Common myeloid progenitor, CD34-positive (primary cell): Measurements from ENCODE around the gene SPDYE2B.
"Not testable (repeated sequence)": the region's sequence is repeated elsewhere in the genome, so short reads cannot be mapped to it uniquely, and the experiment has no call there.

ENCODE experiments used
- CTCF ChIA-PET: fragments of 350-600 bp; sonication (Branson Sonifier 250); formaldehyde crosslinking; loops from one replicate; lab custom pipeline; 2021; ENCODE audit warnings: antibody characterized with exemption; lab: Charles Lee
- POLR2A ChIA-PET: fragments of 350-600 bp; sonication (Branson Sonifier 250); formaldehyde crosslinking; loops from one replicate; lab custom pipeline; 2021; ENCODE audit warnings: antibody characterized with exemption; lab: Charles Lee
- DNase-seq, 3 donors: peaks; one replicate each; pipeline versions ENCODE4 v3.0.0 to v3.0.0-alpha.2; 2013
- H3K27ac ChIP-seq, 2 experiments: 1 replicate in 1 of 2; 2 replicates in 1 of 2; pipeline ENCODE4 v1.7.0; 2013; ENCODE audit warnings: inconsistent platforms in 2 of 2, low read length in 2 of 2, mild to moderate bottlenecking in 2 of 2, low read depth in 1 of 2, moderate library complexity in 1 of 2; ENCODE audit not compliant: severe bottlenecking in 2 of 2, insufficient read depth in 1 of 2, poor library complexity in 1 of 2
- H3K27me3 ChIP-seq, 5 experiments: replicated peaks in 2 of 5; 1 replicate in 3 of 5; 2 replicates in 2 of 5; pipeline versions ENCODE4 v1.6.1 to v1.7.0; 2013; ENCODE audit warnings: low read length in 4 of 5, mild to moderate bottlenecking in 2 of 5, moderate library complexity in 2 of 5, inconsistent platforms in 1 of 5; ENCODE audit not compliant: insufficient read depth in 5 of 5, control insufficient read depth in 4 of 5
- H3K36me3 ChIP-seq, 4 experiments: 1 replicate in 2 of 4; 2 replicates in 2 of 4; pipeline versions ENCODE4 v1.6.1 to v1.7.0; 2013; ENCODE audit warnings: low read length in 3 of 4, control low read depth in 1 of 4, mild to moderate bottlenecking in 1 of 4; ENCODE audit not compliant: control insufficient read depth in 4 of 4, insufficient read depth in 4 of 4
- H3K4me1 ChIP-seq, 4 experiments: 1 replicate in 3 of 4; 2 replicates in 1 of 4; pipeline versions ENCODE4 v1.6.1 to v1.7.1; 2013; ENCODE audit warnings: low read length in 3 of 4, mild to moderate bottlenecking in 3 of 4, control low read depth in 1 of 4, inconsistent platforms in 1 of 4, moderate library complexity in 1 of 4; ENCODE audit not compliant: control insufficient read depth in 4 of 4, insufficient read depth in 4 of 4; ENCODE audit errors: control extremely low read depth in 1 of 4
- H3K4me3 ChIP-seq, 7 experiments: 1 replicate in 4 of 7; 2 replicates in 3 of 7; pipeline versions ENCODE4 v1.5.1 to v1.7.0; 2013; ENCODE audit warnings: mild to moderate bottlenecking in 7 of 7, low read length in 6 of 7, moderate library complexity in 6 of 7, inconsistent platforms in 2 of 7, low read depth in 2 of 7, control low read depth in 1 of 7; ENCODE audit not compliant: insufficient read depth in 4 of 7, control insufficient read depth in 1 of 7; ENCODE audit errors: extremely low read depth in 1 of 7
- H3K9me3 ChIP-seq, 5 experiments: 1 replicate in 4 of 5; 2 replicates in 1 of 5; pipeline versions ENCODE4 v1.6.1 to v1.7.1; 2013; ENCODE audit warnings: low read length in 4 of 5, mild to moderate bottlenecking in 2 of 5, inconsistent platforms in 1 of 5, low read depth in 1 of 5, moderate library complexity in 1 of 5; ENCODE audit not compliant: control insufficient read depth in 4 of 5, insufficient read depth in 2 of 5; ENCODE audit errors: control extremely low read depth in 1 of 5
- WGBS: methylation state at CpG from one replicate; pipeline ENCODE4 v1.1.5; 2013; ENCODE audit not compliant: insufficient coverage; 5-methylcytosine and 5-hydroxymethylcytosine counted together

Gene SPDYE2B

GRCh38 chr7:102673447-102674067, 23.4 kb downstream of the SPDYE2B start:
- DNase-seq, CTCF ChIA-PET, H3K4me1 ChIP-seq, H3K4me3 ChIP-seq, H3K9me3 ChIP-seq, H3K27me3 ChIP-seq, POLR2A ChIA-PET, H3K27ac ChIP-seq, H3K36me3 ChIP-seq: not testable (repeated sequence)
- WGBS, result no CpG with 5 or more reads among the region's 9 CpGs

- CTCF ChIA-PET, H3K4me3 ChIP-seq, H3K9me3 ChIP-seq, H3K27ac ChIP-seq, H3K27me3 ChIP-seq, POLR2A ChIA-PET, H3K36me3 ChIP-seq, DNase-seq, H3K4me1 ChIP-seq: not testable (repeated sequence)
- 100% methylated on average over 1 of the region's 2 CpGs for WGBS
Measured at GRCh38 chr7:102675545-102675944, 25.4 kb downstream of the SPDYE2B start.

DNA sequence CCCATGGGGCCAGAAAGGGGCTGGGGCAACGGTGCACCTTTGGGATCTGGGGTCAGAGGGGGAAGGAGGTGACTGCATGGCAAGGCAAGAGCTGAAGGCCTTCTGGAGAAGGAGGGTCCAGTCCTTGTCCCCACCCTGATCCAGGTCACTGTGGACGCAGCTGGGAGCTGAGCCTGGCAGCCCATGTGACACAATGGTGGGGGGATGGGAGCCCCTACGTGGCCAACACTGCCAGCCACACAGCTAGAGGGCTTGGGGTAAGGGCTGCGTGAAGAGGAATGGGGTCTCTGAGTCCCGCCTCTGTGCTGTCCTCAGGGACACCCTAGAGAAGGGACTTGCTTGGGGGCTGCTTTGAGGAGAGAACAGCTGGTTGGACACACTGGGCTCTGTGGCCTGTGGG, 30.7 kb downstream of the SPDYE2B start:
- CTCF ChIA-PET, H3K4me1 ChIP-seq, POLR2A ChIA-PET, H3K27ac ChIP-seq, H3K36me3 ChIP-seq, DNase-seq, H3K4me3 ChIP-seq, H3K9me3 ChIP-seq, H3K27me3 ChIP-seq: not testable (repeated sequence)
- no CpG with 5 or more reads among the region's 5 CpGs for WGBS

GRCh38 chr7:102682560-102682959, 32.4 kb downstream of the SPDYE2B start:
- no CpG with 5 or more reads among the region's 5 CpGs for WGBS
- CTCF ChIA-PET, H3K27ac ChIP-seq, H3K9me3 ChIP-seq, H3K27me3 ChIP-seq, POLR2A ChIA-PET, H3K36me3 ChIP-seq, H3K4me1 ChIP-seq, DNase-seq, H3K4me3 ChIP-seq: not testable (repeated sequence)

GRCh38 chr7:102688299-102689036, 38.3 kb downstream of the SPDYE2B start:
- DNase-seq, H3K36me3 ChIP-seq, POLR2A ChIA-PET, H3K4me1 ChIP-seq, H3K27ac ChIP-seq, H3K27me3 ChIP-seq, H3K4me3 ChIP-seq, CTCF ChIA-PET, H3K9me3 ChIP-seq: not testable (repeated sequence)
- no CpG with 5 or more reads among the region's 37 CpGs for WGBS

DNA sequence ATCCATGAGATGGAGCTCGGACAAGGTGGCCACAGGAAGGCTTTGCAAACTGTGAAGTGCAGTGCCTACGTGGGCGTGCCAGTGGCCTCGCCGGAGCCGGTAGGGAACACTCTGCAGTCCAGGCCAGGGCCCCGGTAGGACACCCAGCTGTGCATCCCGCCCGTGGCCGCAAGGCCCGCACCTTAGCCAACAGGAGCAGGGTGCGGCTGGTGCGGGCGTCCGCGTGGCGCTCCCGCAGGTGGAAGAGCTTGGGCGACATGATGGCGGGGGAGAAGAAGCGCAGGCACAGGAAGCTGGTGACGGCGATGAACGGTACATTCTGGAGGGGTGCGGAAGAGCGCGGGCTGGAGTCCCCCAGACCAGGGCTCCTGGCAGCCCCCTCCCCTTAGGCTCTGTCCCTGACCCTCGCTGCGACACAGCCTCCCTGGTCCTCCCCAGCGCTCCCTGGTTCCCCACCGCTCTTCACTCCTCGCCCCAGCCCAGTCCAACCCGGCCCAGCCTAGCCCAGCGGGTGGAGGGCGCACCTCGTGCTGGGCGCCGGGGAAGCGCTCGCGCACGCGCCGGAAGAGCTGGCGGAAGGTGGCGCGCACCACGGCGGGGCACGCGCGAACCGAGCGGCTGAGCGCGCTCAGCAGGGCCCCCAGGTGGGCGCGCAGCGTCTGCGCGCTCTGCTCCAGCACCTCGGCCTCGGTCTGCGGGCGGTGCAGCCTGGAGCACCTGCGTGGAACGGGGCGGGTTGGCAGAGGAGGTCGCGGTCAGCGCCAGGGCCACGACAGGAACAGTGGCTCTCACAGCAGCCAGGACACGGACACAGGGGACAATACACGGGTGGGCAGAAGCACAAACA, 39.5 kb downstream of the SPDYE2B start:
- POLR2A ChIA-PET, H3K4me1 ChIP-seq, CTCF ChIA-PET, H3K27ac ChIP-seq, H3K27me3 ChIP-seq, H3K9me3 ChIP-seq, H3K36me3 ChIP-seq: not testable (repeated sequence)
- WGBS, result no CpG with 5 or more reads among the region's 74 CpGs
- DNase-seq, result peak in 1 of 3 donors; percentile 1
- H3K4me3 ChIP-seq, result peak overlapping the region in 2 of 7 experiments; percentile 40 to 57

DNA sequence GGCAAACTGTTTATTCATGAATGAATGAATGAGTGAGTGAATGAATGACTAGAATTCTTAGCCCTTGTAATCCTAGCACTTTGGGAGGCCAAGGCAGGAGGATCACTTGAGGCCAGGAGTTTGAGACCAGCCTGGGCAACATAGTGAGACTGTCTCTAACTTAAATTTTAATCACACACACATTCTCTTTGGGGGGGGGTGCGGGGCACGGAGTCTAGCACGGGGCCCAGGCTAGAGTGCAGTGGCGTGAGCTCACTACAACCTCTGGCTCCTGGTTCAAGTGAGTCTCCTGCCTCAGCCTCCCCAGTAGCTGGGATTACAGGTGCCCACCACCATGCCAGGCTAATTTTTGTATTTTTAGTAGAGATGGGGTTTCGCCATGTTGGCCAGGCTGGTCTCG, 40.5 kb downstream of the SPDYE2B start:
- H3K36me3 ChIP-seq, H3K4me1 ChIP-seq, DNase-seq, H3K27ac ChIP-seq, H3K27me3 ChIP-seq, H3K4me3 ChIP-seq, CTCF ChIA-PET, H3K9me3 ChIP-seq, POLR2A ChIA-PET: not testable (repeated sequence)
- WGBS, result no CpG with 5 or more reads among the region's 6 CpGs
